HG02798 (cell line): ENCODE measurements around the gene COMMD7.

Source experiments
- ATAC-seq: cut with Tn5 transposase; IDR thresholded peaks from one replicate; pipeline ENCODE4 v1.9.1; 2021; ENCODE audit warnings: mild to moderate bottlenecking; ENCODE audit not compliant: unreplicated experiment, poor library complexity

COMMD7 gene

GRCh38 chr20:32652739-32653526 is 90.3 kb downstream of the COMMD7 start:
- ATAC-seq, result peak; percentile 74
